GM19455 (cell line): ENCODE data around the gene FCN3.
"Not testable (repeated sequence)": the region's sequence is repeated elsewhere in the genome, so short reads cannot be mapped to it uniquely, and the experiment has no call there.

ENCODE experiments used
- ATAC-seq: cut with Tn5 transposase; IDR thresholded peaks from one replicate; pipeline ENCODE4 v1.9.1; 2021; ENCODE audit not compliant: unreplicated experiment

FCN3 gene

DNA sequence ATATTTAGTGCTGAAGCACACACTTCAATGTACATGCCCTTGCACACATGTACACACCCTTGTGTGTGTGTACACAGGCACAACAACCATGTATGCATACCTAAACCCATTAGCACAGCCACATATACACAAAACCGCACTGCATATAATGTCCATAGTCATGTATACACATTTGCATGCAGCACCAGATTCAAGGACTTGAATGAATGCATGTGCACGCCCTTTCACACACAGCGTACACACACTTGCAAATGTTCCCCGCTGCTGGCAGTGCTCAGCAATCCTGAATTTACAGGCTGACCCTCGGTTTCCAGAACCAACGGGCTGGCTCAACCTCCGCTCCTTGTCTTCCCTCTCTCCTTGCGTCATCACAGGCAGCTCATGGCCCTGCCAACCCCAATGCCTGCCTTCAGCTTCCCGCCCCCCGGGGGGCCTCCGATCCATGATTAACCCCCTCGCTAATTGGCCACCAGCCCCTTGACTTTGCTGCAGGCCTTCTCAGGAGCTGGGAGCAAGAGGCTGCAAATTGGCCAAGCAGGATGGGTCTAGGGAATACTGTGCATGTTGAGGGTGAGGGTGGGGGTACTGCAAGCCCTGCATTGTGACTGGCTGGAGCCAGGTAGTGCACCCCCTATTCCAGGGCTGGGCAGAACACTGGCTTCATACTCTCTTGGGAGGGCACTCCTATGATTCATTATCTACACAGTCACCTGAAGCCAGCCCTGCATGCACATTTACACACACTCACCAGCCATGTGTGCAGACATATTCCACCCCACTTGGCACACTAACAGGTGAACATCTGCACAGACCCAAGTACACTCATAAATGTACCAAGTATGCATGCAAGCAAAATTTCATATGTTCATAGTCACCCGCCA is 25.7 kb upstream of the FCN3 start:
- ATAC-seq, result no peak

GRCh38 chr1:27399251-27400025 is 24.8 kb upstream of the FCN3 start:
- ATAC-seq, result no peak

GRCh38 chr1:27398405-27399149 is 24.0 kb upstream of the FCN3 start:
- no peak for ATAC-seq

DNA sequence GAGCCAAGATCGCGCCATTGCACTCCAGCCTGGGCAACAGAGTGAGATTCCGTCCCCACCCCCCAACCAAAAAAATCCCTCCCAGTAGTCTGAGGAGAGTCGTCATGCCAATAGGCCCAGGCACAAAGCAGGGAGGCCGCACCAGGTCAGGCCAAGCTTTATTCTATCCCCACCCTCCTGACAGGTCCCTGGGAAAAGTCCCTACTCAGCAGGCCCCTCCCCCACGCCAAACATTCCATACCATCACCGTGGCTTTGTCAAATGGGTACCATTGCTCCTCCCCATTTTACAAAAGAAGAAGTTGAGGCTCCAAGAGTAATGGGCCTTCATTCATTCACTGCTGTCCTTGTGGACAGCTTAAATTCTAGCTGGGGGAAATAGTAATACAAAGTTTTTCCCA is 23.1 kb upstream of the FCN3 start:
- ATAC-seq, result no peak

DNA sequence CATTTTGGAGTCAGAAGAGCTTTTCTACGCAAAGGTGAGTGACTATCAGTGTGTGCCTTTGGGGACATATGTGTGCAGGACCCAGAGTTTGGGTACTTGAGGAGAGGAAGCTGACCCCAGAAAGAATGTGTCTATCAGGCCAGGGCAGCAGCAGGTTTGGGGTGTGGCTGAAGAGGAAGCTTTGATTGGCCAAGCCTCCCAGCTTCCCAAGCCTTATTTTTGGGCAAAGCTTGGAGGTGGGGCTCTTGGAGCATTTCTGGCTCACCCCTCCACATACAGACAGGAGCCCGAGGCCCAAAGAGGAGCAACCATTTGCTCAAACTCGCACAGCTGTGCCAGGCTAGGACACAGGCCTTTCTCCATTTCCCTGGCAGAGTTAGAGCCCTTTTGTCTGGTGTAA is 22.5 kb upstream of the FCN3 start:
- no peak for ATAC-seq

DNA sequence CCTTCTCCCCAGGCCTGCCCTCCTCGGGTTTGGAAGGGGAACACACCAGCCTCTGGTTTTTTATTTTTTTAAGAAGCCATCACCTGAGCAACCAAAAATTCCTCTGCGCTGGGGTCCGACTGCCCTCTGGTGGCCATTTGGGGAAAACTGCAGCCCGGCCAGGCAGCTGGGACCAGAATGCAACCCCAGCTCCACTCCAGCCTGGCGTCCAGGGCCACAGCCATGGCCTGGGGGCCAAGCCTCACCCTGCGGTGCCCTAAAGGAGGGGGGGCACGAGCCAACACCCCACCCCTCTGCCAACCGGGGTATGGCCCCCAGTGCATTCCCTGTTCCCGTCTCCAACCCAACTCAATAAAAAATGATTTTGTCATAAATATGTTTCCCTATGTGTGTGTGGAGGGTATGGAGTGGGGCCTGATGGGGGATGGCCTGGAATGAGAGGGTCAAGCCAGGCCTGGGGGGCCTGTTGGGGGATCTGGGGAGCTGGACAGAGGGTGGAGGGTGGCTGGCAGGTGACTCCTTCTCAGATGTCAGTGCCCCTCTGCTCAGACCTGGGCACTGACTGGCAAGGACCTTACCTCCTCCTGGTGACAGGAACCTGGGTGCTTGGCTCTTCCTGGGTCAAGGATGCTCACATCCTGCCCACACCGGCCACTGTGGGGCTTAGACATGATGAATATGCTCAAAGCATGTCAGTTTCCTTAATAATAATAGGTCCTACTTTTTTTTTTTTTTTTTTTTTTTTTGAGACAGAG is 21.0 kb upstream of the FCN3 start:
- no peak for ATAC-seq

DNA sequence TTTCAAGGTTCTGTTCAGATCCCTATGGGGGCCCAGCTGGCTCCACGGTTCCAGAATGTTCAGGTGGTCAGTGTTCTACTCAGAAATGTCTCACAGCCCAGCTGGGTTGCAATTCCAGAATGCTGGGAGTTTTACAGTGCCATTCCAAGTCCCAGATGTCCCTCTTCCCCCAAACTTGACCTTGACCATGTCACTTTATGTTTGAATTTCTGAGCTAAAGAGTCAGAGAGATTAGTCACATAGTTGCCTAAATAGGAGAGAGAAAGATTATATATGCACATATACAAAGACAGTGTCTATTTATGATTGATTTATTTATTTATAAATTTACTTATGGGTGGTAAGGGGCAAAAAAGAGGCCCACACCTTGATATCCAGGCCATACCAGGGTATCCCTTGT is 20.3 kb upstream of the FCN3 start:
- no peak for ATAC-seq

DNA sequence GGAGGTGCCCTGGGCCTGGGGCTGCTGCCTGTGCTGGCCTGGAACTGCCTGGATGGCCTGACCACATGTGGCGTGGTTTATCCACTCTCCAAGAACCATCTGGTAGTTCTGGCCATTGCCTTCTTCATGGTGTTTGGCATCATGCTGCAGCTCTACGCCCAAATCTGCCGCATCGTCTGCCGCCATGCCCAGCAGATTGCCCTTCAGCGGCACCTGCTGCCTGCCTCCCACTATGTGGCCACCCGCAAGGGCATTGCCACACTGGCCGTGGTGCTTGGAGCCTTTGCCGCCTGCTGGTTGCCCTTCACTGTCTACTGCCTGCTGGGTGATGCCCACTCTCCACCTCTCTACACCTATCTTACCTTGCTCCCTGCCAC is 19.6 kb upstream of the FCN3 start:
- no peak for ATAC-seq

DNA sequence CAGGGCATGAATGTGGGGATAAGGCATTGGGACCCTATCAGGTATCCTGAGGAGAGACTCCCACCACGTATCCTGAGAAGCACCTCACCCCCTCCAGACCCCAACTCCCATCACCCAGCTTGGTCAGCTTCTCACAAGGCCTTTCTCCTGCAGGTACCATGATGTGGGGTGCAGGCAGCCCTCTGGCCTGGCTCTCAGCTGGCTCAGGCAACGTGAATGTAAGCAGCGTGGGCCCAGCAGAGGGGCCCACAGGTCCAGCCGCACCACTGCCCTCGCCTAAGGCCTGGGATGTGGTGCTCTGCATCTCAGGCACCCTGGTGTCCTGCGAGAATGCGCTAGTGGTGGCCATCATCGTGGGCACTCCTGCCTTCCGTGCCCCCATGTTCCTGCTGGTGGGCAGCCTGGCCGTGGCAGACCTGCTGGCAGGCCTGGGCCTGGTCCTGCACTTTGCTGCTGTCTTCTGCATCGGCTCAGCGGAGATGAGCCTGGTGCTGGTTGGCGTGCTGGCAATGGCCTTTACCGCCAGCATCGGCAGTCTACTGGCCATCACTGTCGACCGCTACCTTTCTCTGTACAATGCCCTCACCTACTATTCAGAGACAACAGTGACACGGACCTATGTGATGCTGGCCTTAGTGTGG is 19.1 kb upstream of the FCN3 start:
- no peak for ATAC-seq

GRCh38 chr1:27392778-27393635 is 18.4 kb upstream of the FCN3 start:
- no peak for ATAC-seq

DNA sequence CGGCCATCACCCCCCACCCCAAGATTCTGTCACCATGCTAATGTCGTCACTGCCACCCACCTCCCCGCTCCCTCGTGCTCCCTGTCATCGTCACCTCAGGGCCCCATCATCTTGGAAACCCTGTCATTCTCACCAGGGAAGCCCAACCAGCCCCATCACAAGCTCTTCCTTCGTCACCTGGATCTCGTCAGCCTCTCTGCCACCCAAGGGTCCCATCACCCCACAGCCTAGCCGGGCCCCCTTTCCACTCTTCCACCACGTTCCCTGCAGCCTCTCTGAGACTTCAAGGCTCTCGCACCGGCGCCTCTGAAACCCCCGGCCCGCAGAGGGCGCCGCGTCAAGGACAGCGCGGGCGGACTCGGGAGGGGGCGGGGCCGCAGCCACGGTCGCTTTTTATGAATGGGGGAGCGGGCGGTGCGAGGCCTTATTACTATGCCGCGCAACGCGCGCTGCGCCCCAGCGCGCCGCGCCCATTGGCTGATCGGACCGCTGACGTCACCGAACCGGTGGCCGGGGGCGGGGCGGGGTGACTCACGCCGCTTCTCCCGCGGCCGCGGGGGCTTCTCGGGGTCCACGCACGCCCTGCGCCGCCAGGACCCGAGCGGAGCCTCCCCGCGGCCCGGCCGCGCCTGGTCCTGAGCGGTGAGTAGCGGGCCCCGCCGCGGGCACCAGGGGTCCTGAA is 17.6 kb upstream of the FCN3 start, which contains the start of gene GPR3:
Gene GPR3 (plus strand): TSS at position 527 of the 682 bp plus-strand sequence. CDS start 1,177 bp downstream, outside the sequence.
- peak; percentile 68 for ATAC-seq

GRCh38 chr1:27391511-27392095 is 17.0 kb upstream of the FCN3 start:
- no peak for ATAC-seq

- no peak for ATAC-seq
Measured at GRCh38 chr1:27388337-27389005, 13.8 kb upstream of the FCN3 start.

DNA sequence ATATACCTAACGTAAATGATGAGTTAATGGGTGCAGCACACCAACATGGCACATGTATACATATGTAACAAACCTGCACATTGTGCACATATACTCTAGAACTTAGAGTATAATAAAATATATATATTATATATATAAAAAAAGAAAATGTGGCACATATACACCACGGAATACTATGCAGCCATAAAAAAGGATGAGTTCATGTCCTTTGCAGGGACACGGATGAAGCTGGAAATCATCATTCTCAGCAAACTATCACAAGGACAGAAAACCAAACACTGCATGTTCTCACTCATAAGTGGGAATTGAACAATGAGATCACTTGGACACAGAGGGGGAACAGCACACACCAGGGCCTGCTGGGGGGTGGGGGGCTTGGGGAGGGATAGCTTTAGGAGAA is 10.2 kb upstream of the FCN3 start:
- not testable (repeated sequence) for ATAC-seq

GRCh38 chr1:27383661-27384060 is 9.0 kb upstream of the FCN3 start:
- no peak for ATAC-seq

DNA sequence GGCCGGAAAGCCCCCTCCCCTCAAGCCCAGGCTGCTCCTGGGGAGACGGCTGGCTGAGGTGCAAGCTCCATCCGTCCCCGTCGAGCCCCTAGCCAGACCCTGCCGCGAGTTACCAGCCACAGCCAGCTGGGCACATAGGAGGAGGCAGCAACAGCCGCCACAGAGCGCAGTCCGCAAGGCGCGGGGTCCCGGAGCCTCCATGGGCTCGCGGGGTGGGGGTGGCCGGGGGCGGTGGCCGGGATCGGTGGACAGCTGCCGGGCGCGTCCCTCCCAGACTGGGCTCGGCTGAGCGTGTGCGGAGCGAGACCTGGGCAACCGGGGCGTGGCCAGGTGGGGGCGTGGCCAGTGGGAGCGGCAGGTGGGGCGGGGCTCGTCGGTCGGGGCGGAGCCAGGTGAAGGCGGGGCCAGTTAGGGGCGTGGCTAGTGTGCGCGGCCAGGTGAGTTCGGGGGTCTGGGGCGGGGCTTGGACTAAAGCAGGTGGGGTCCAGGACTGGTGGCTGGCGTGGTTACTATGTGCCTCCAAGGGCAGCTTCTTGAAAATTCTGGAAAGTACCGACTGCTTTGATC is 8.5 kb upstream of the FCN3 start, which contains the start of gene CD164L2:
Gene CD164L2 (minus strand): TSS at position 295 of the 567 bp plus-strand sequence. CDS start 94 bp downstream, at position 201.
- no peak for ATAC-seq
